NCI-H2081 (cell line): ENCODE results near the gene TINAG.
A peak's percentile ranks its signal among the peaks of the same experiment; 100 is the strongest.

ENCODE experiments used
- DNase-seq, 2 experiments: peaks; one replicate each; lab custom pipeline; 2025; lab: John Stamatoyannopoulos, UW

The TINAG gene

GRCh38 chr6:54308289-54308985 lies at the start of gene TINAG:
TSS of gene TINAG (plus strand) at chr6:54308441. CDS start at chr6:54308551, 110 bp downstream.
- no peak for DNase-seq

GRCh38 chr6:54260025-54260424 lies 48.2 kb upstream of the TINAG start:
- no peak for DNase-seq

- DNase-seq = no peak
Observed at GRCh38 chr6:54262499-54262898, 45.7 kb upstream of the TINAG start.

GRCh38 chr6:54262971-54263370 lies 45.3 kb upstream of the TINAG start:
- DNase-seq = no peak

- no peak for DNase-seq
Observed at GRCh38 chr6:54264581-54265272, 43.5 kb upstream of the TINAG start.

- no peak for DNase-seq
Observed at GRCh38 chr6:54266400-54266923, 41.8 kb upstream of the TINAG start.

- DNase-seq = peak; percentile 18 to 43
Observed at GRCh38 chr6:54267798-54268197, 40.4 kb upstream of the TINAG start.

- DNase-seq = no peak
Observed at GRCh38 chr6:54273214-54273820, 34.9 kb upstream of the TINAG start.

GRCh38 chr6:54274383-54274782 lies 33.9 kb upstream of the TINAG start:
- DNase-seq = no peak

GRCh38 chr6:54282186-54282585 lies 26.1 kb upstream of the TINAG start:
- no peak for DNase-seq

- no peak for DNase-seq
Observed at GRCh38 chr6:54284161-54284860, 23.9 kb upstream of the TINAG start.

GRCh38 chr6:54285595-54285994 lies 22.6 kb upstream of the TINAG start:
- no peak for DNase-seq

GRCh38 chr6:54286141-54286540 lies 22.1 kb upstream of the TINAG start:
- no peak for DNase-seq

- DNase-seq = no peak
Observed at GRCh38 chr6:54288474-54288873, 19.8 kb upstream of the TINAG start.

GRCh38 chr6:54289426-54289825 lies 18.8 kb upstream of the TINAG start:
- DNase-seq = no peak

GRCh38 chr6:54291146-54291545 lies 17.1 kb upstream of the TINAG start:
- DNase-seq = no peak

GRCh38 chr6:54291738-54292137 lies 16.5 kb upstream of the TINAG start:
- DNase-seq = no peak

GRCh38 chr6:54294965-54295532 lies 13.2 kb upstream of the TINAG start:
- no peak for DNase-seq

GRCh38 chr6:54299542-54300269 lies 8.5 kb upstream of the TINAG start:
- no peak for DNase-seq

- no peak for DNase-seq
Observed at GRCh38 chr6:54301770-54302169, 6.5 kb upstream of the TINAG start.

- no peak for DNase-seq
Observed at GRCh38 chr6:54307439-54307910, 766 bp upstream of the TINAG start.
